GM12891 (cell line): ENCODE data around the gene ADAD2.

Experiments used
- POLR2A ChIP-seq: IDR thresholded peaks from 2 replicates; pipeline ENCODE4 v1.6.1; 2011; ENCODE audit warnings: low read depth, low read length, control low read depth
- POLR2AphosphoS5 ChIP-seq: IDR thresholded peaks from 2 replicates; pipeline ENCODE4 v1.6.1; 2011; ENCODE audit warnings: low read depth, low read length, control low read depth
- SPI1 ChIP-seq: IDR thresholded peaks from 2 replicates; pipeline ENCODE4 v1.6.1; 2011; ENCODE audit warnings: low read depth, low read length, control low read depth

DNA sequence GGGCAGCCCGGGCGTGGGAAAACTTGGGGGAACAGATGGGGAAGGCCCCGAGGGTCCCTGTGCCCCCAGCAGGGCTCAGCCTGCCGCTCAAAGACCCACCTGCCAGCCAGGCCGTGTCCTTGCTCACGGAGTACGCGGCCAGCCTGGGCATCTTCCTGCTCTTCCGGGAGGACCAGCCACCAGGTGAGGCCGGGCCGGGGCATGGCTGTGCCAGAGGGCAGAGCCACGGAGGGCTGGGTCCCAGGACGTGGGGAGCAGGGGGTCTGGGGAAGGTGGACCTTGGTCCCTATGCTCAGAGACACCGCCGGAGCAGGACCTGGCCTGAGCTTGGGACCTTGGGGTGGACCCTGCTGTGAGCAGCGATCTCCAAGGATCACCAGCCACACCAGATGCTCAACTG is 509 bp downstream of the ADAD2 start:
- TF ChIP-seq POLR2A, result no peak
- TF ChIP-seq POLR2AphosphoS5, result no peak
- no peak for TF ChIP-seq SPI1
